ENCODE measurements around the gene OTOP2.

OTOP2 gene

GRCh38 chr17:74916136-74916850 is 7.8 kb upstream of the OTOP2 start:
- TF ChIP-seq CTCF (IDR thresholded peaks at IDR 0.05; ENCODE audit: borderline replicate concordance, extremely low read depth, low read length, poor library complexity, severe bottlenecking), result no peak
- TF ChIP-seq EZH2 (IDR thresholded peaks at IDR 0.05; ENCODE audit: borderline replicate concordance, low read depth, low read length, severe bottlenecking), result no peak
- H4K20me1 ChIP-seq (ENCODE audit: insufficient read depth, low read length), result 0 out of 2 replicates have a peak, but pooled peaks cover 2% of the 10 kb centered on the region
- no peaks in the 10 kb centered on the region for H3K36me3 ChIP-seq (ENCODE audit: insufficient read depth, low read length)
- no peak overlapping the region for H3K9ac ChIP-seq (ENCODE audit: low read depth, low read length)
- H3K27me3 ChIP-seq (ENCODE audit: insufficient read depth, low read length, poor library complexity), result no peaks in the 10 kb centered on the region
- H2AFZ ChIP-seq (ENCODE audit: low read depth, low read length), result no peak overlapping the region
- H3K4me2 ChIP-seq (ENCODE audit: insufficient read depth, low read length), result no peak overlapping the region
- ATAC-seq (ENCODE audit: insufficient read depth, low read depth) (no peak), DNase-seq (no peak)
- H3K9me3 ChIP-seq (ENCODE audit: insufficient read depth, low read length, severe bottlenecking), result no peaks in the 10 kb centered on the region
- no peaks in the 10 kb centered on the region for H3K4me1 ChIP-seq (ENCODE audit: insufficient read depth, low read length)
- no peak overlapping the region for H3K4me3 ChIP-seq (ENCODE audit: low read depth in 1 of 2, low read length in 2 of 2)
- no peaks in the 10 kb centered on the region for H3K79me2 ChIP-seq (ENCODE audit: insufficient read depth, low read length)
- no peak overlapping the region for H3K27ac ChIP-seq (ENCODE audit: low read length)

GRCh38 chr17:74916851-74917199 is 7.2 kb upstream of the OTOP2 start:
- H3K4me1 ChIP-seq (ENCODE audit: insufficient read depth, low read length), result no peaks in the 10 kb centered on the region
- no peaks in the 10 kb centered on the region for H3K79me2 ChIP-seq (ENCODE audit: insufficient read depth, low read length)
- H3K4me3 ChIP-seq (ENCODE audit: low read depth in 1 of 2, low read length in 2 of 2), result no peak overlapping the region
- H4K20me1 ChIP-seq (ENCODE audit: insufficient read depth, low read length), result peaks cover 2% of the 10 kb centered on the region; the same call in 1 of the 2 replicates
- no peak overlapping the region for H3K4me2 ChIP-seq (ENCODE audit: insufficient read depth, low read length)
- no peaks in the 10 kb centered on the region for H3K36me3 ChIP-seq (ENCODE audit: insufficient read depth, low read length)
- ATAC-seq (ENCODE audit: insufficient read depth, low read depth), result no peak
- no peak overlapping the region for H2AFZ ChIP-seq (ENCODE audit: low read depth, low read length)
- H3K27ac ChIP-seq (ENCODE audit: low read length), result no peak overlapping the region
- H3K27me3 ChIP-seq (ENCODE audit: insufficient read depth, low read length, poor library complexity), result no peaks in the 10 kb centered on the region
- no peak for DNase-seq
- TF ChIP-seq EZH2 (IDR thresholded peaks at IDR 0.05; ENCODE audit: borderline replicate concordance, low read depth, low read length, severe bottlenecking) (no peak), CTCF (IDR thresholded peaks at IDR 0.05; ENCODE audit: borderline replicate concordance, extremely low read depth, low read length, poor library complexity, severe bottlenecking) (no peak)
- H3K9me3 ChIP-seq (ENCODE audit: insufficient read depth, low read length, severe bottlenecking), result no peaks in the 10 kb centered on the region
- no peak overlapping the region for H3K9ac ChIP-seq (ENCODE audit: low read depth, low read length)

- no peaks in the 10 kb centered on the region for H3K4me1 ChIP-seq (ENCODE audit: insufficient read depth, low read length)
- no peaks in the 10 kb centered on the region for H3K9me3 ChIP-seq (ENCODE audit: insufficient read depth, low read length, severe bottlenecking)
- H4K20me1 ChIP-seq (ENCODE audit: insufficient read depth, low read length), result peaks cover 2% of the 10 kb centered on the region; the same call in 1 of the 2 replicates
- H3K79me2 ChIP-seq (ENCODE audit: insufficient read depth, low read length), result no peaks in the 10 kb centered on the region
- no peak overlapping the region for H3K9ac ChIP-seq (ENCODE audit: low read depth, low read length)
- TF ChIP-seq EZH2 (IDR thresholded peaks at IDR 0.05; ENCODE audit: borderline replicate concordance, low read depth, low read length, severe bottlenecking) (no peak), CTCF (IDR thresholded peaks at IDR 0.05; ENCODE audit: borderline replicate concordance, extremely low read depth, low read length, poor library complexity, severe bottlenecking) (no peak)
- no peak overlapping the region for H3K27ac ChIP-seq (ENCODE audit: low read length)
- no peak for DNase-seq
- ATAC-seq (ENCODE audit: insufficient read depth, low read depth), result no peak
- peaks cover 3% of the 10 kb centered on the region for H3K27me3 ChIP-seq (ENCODE audit: insufficient read depth, low read length, poor library complexity)
- H3K4me3 ChIP-seq (ENCODE audit: low read depth in 1 of 2, low read length in 2 of 2), result no peak overlapping the region
- H3K4me2 ChIP-seq (ENCODE audit: insufficient read depth, low read length), result no peak overlapping the region
- no peaks in the 10 kb centered on the region for H3K36me3 ChIP-seq (ENCODE audit: insufficient read depth, low read length)
- H2AFZ ChIP-seq (ENCODE audit: low read depth, low read length), result no peak overlapping the region
Observed at GRCh38 chr17:74917430-74917829, 6.6 kb upstream of the OTOP2 start.

Measured in DND-41 (cell line).